Femur (tissue), 1 donor: Measurements from ENCODE around the gene TRAM2.
A peak's percentile ranks its signal among the peaks of the same experiment; 100 is the strongest.

Experiments used
- DNase-seq: peaks from one replicate; pipeline ENCODE4 v3.0.0-alpha.2; 2017

Gene TRAM2

DNA sequence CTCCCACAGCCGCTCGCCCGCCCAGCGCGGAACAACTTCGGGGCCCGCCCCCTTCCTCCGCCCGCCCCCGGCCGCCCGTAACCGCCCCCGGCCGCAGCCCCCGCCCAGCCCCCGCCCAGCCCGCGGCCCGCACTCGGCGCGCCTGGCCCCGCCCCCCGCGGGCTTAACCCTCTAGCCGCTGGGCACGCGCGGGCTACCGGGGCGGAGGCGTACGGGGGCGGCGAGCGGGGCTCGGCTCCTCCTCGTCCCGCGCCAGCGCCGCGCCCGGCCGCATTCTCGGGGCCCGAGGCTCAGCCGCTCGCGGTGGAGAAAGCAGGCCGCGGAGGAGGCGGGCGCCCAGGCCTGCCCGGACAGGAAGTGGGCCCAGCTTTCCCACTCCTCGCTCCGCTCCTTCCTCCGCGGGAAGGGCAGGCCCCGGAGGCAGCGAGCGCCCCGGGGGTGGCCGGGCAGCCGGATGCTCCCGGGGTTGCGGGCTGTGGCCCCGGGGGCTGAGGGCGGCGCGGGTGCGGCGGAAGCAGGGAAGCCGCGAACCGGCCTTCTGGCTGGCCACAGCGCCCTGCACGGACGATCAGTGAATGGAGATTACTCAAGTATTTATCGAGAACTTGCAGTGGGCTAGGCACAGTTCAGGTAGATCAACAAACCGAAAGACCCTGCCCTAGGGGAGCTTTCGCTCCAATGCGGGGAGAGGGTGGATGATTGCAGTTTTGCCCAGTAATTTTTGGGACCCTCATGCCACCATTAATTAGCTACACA lies at the start of gene TRAM2:
TSS of gene TRAM2 (minus strand) at position 39 of the 756 bp plus-strand sequence. CDS start 145 bp downstream, outside the sequence.
- peak; percentile 92 for DNase-seq

DNA sequence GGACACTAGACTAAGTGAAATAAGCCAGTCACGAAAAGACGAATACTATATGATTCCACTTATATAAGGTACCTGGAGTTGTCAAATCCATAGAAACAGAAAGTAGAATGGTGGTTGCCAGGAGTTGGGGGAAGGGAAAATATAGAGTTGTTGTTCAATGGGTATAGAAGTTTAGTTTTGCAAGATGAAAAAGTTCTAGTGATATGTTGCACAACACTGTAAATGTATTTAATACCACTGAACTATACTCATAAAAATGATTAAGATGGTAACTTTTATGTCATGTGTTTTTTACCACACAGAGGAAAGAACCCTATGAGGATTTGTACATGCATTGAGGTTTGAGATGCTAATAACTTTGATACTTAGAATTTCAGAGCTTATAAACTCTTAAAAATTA lies 46.0 kb upstream of the TRAM2 start:
- DNase-seq = no peak

- DNase-seq = no peak
These were observed 44.8 kb upstream of the TRAM2 start for GRCh38 chr6:52621631-52622030.

GRCh38 chr6:52620906-52621190 lies 44.0 kb upstream of the TRAM2 start:
- no peak for DNase-seq

DNA sequence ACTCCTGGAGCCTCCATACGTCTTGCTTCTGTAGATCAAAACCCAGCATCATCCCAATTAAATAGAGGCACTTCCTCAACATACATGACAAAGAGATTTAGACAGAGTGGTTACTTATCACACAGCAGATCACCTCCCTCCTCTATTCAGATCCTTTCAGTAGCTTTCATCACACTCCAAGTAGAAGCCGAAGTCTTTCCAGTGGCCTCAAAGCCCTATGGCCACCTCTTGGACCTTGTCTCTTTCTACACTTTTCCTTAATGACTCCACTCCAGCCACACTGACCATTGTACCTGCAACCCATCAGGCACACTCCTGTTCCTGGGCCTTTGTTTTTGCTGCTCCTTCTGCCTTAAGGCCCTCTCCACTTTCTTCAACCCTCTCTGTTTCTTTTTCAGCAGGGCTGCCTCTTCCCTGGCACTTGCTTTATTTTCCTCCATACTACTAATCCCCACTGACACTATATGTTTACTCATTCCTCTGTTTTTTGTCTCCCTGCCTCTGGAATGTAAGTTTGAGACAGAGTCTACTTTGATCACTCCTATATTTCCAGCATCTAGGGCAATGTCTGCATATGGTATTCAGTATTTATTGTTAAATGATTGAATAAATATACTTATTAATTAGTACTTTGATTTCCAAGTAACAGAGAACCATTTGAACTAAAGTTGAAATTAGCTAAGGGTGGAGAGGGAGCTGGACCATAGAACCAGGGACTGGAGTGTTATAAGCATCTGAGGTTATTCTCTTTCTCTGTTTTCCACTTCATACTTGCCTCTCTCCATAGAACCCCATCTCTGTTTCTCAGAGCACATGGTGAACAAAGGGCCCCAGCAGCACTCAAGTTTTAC lies 43.4 kb upstream of the TRAM2 start:
- DNase-seq = no peak

- DNase-seq = peak; percentile 43
These were observed 40.2 kb upstream of the TRAM2 start for GRCh38 chr6:52617087-52617486.

- no peak for DNase-seq
These were observed 39.3 kb upstream of the TRAM2 start for GRCh38 chr6:52616059-52616690.

- no peak for DNase-seq
These were observed 35.6 kb upstream of the TRAM2 start for GRCh38 chr6:52612336-52613054.

DNA sequence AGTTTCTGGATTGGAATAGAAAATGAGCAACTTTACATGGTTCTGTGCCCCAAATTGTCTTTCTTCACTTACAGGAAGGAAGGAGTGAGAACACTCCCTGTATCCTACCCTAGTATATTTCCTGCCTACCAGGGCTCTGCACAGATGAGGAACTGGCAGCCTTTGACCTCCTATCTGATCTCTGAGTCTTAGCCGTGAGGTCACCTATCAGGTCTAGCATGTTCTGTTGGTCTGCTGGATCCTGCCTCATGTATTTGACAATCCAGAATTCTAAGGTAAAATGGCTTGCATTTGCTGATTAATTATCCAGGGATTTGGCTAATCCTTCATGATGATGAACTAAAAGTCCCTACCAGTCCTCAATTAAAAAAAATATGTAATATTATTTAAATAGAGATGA lies 35.0 kb upstream of the TRAM2 start:
- no peak for DNase-seq

- DNase-seq = no peak
These were observed 34.0 kb upstream of the TRAM2 start for GRCh38 chr6:52610745-52611355.

DNA sequence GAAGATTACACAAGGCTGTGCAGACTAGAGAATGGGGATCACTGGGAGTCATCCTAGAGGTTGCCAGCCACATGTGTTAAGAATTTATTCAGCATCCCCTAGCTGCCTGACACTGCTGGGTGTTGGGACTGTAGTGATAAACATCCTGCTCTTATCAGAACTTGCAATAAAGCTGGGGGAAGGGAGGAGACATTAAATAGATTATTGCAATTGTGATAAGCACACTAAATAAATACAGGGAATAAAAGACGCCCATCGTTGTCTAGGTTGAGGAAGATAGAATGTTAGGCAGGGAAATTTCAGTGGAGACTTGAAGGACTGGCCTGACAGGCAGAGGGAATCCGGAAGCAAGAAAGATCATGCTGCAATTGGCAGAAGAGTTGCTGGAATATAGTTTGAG lies 33.2 kb upstream of the TRAM2 start:
- DNase-seq = no peak

DNA sequence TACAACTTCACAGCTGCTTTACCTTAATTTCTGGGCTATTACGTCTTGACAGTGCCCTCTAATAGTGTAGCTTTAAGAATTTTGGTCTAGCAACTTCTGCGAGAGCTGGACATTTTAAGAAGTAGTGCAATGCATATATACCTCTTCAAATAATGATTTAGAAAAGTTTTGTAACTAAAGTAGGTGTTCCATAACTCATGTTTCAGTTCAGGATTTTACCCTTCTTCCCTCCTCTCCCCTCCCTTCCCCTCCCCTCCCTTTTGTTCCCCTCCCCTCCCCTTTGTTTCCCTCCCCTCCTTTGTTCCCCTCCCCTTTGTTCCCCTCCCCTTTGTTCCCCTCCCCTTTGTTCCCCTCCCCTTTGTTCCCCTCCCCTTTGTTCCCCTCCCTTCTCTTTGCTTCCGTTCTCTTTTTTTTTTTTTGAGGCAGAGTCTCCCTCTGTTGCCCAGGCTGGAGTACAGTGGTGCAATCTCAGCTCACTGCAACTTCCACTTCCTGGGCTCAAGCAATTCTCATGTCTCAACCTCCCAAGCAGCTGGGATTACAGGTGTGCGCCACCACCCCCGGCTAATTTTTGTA lies 28.8 kb upstream of the TRAM2 start:
- no peak for DNase-seq

GRCh38 chr6:52603000-52603795 lies 26.3 kb upstream of the TRAM2 start:
- no peak for DNase-seq

DNA sequence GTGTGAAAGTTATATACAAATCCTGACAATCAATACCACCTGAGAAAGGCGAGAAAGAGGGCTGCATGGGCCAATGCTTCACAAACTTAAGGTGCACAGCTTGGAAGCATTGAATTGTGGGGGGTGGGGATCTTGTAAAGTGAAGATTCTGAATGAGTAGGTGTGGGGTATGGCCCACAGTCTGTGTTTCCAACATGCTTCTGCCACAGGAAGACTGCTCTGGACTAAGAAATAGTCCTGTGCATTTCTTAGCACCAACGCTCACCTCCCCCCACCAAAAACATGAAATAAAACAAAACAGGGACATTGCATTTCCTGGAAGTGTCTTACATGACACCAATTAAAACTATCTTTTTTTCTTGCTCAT lies 21.9 kb upstream of the TRAM2 start:
- DNase-seq = no peak

GRCh38 chr6:52598123-52598823 lies 21.4 kb upstream of the TRAM2 start:
- peak; percentile 85 for DNase-seq

DNA sequence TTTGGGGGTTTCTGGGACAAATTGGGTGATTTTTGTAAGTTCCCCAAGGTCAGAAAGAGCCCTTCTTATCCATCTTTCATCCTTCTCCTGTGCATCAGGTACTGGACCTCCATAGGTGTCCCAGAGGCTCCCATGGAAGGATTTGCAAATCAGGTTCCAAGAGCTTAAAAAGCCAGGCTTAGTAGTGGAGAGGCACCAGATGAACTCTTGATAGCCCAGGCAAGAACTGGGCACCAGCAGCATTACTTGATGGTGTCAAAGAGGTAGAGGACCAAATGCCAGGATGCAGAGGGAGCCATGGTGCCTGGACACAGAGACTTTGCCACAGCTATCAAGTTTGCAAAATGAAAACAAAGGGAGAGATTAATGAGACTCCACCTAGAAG lies 20.9 kb upstream of the TRAM2 start:
- DNase-seq = no peak

DNA sequence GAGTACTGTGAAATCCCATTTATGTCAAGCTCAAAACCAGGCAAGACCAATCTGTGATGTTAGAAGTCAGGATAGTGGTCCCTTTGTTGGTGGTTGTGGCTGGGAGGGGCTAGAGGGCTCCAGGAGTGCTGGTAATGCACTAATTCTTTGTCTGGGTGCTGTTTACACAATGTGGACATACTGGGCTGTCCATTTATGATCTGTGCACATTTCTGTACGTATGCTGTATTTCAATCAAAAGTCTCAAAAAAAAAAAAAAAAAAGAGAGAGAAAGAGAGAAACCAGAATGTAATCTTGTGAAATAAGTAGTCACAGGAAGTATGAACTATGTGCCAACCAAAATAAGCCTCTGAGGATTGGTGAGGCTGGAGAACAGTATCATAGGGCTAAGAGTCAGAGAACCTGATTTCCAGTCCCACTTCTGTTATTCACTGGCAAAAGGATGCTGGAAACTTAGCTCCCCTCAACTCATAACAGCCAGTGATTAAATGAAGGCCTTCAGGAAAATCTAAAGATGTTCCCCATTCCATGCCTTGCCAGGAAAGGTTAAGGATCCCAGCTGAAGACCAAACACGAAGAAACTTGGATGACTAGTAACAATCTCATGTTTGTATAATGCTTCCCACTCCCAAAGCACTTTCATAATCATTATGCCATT lies 19.6 kb upstream of the TRAM2 start:
- DNase-seq = no peak

GRCh38 chr6:52595796-52596130 lies 18.9 kb upstream of the TRAM2 start:
- DNase-seq = no peak

DNA sequence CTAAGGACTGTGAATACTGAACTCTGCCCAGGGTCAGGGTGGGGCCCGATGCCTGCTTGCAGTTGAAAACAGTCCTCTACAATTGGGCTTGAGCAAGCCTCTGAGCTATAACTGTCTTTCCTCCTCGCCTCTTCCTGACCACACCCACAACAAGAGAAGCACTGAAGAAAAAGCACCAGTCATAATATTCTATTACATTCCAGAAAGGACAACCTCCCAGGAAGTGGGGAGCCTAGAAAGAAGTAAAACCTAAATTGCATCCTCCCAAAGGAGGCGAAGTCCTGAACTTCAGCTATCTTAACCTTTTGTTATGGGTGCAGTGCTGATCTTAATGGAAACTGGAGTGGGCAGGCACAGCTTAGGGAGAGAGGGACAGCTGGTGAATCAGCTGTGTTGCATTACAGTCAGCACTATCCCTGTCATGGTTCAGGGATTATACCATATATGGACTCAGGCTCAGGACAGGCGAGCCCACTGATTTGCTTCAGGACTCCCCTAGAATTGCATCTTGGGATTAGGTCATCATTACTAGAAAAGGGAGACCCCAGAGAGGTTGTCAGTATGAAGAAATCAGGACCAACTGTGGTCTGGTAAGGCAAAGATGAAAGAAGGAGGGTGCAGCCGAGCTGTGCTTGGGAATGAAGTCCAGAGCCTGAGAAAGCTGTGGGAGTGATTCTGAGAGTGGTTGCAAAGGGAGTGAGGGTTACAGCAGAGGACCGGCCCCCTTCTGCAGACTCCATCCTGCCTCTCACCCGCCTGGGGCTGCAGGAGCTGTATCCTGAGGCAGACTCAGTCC lies 18.3 kb upstream of the TRAM2 start:
- DNase-seq = peak; percentile 71

GRCh38 chr6:52594221-52594620 lies 17.4 kb upstream of the TRAM2 start:
- no peak for DNase-seq
